HG03575 (cell line): Measurements from ENCODE around the gene ANKRD13A.

Source experiments
- ATAC-seq: cut with Tn5 transposase; IDR thresholded peaks from one replicate; pipeline ENCODE4 v1.9.1; 2021; ENCODE audit not compliant: unreplicated experiment, insufficient number of reproducible peaks, low FRiP score; ENCODE audit errors: extremely low read depth

Gene ANKRD13A

GRCh38 chr12:109998904-109999648, at the start of gene ANKRD13A:
ANKRD13A (plus strand) TSS chr12:109999430; CDS start chr12:109999689, 259 bp downstream.
- no peak for ATAC-seq

- ATAC-seq: no peak
Observed at GRCh38 chr12:109950625-109951024, 48.6 kb upstream of the ANKRD13A start.

GRCh38 chr12:109951136-109951535, 48.1 kb upstream of the ANKRD13A start:
- no peak for ATAC-seq

GRCh38 chr12:109951751-109952150, 47.5 kb upstream of the ANKRD13A start:
- no peak for ATAC-seq

- no peak for ATAC-seq
Observed at GRCh38 chr12:109952160-109952858, 46.9 kb upstream of the ANKRD13A start.

GRCh38 chr12:109952873-109953272, 46.4 kb upstream of the ANKRD13A start:
- ATAC-seq: no peak

- ATAC-seq: no peak
Observed at GRCh38 chr12:109953656-109954055, 45.6 kb upstream of the ANKRD13A start.

GRCh38 chr12:109958374-109958773, 40.9 kb upstream of the ANKRD13A start:
- no peak for ATAC-seq

GRCh38 chr12:109959411-109960093, 39.7 kb upstream of the ANKRD13A start:
- no peak for ATAC-seq

GRCh38 chr12:109961201-109961600, 38.0 kb upstream of the ANKRD13A start:
- no peak for ATAC-seq

GRCh38 chr12:109961612-109962011, 37.6 kb upstream of the ANKRD13A start:
- no peak for ATAC-seq

- ATAC-seq: no peak
Observed at GRCh38 chr12:109962398-109962797, 36.8 kb upstream of the ANKRD13A start.

- no peak for ATAC-seq
Observed at GRCh38 chr12:109963330-109963729, 35.9 kb upstream of the ANKRD13A start.

GRCh38 chr12:109963743-109964429, 35.3 kb upstream of the ANKRD13A start:
- no peak for ATAC-seq

GRCh38 chr12:109966546-109966945, 32.7 kb upstream of the ANKRD13A start:
- no peak for ATAC-seq

- no peak for ATAC-seq
Observed at GRCh38 chr12:109967383-109968031, 31.7 kb upstream of the ANKRD13A start.

- ATAC-seq: no peak
Observed at GRCh38 chr12:109968032-109968420, 31.2 kb upstream of the ANKRD13A start.

- ATAC-seq: no peak
Observed at GRCh38 chr12:109968801-109969200, 30.4 kb upstream of the ANKRD13A start.

- no peak for ATAC-seq
Observed at GRCh38 chr12:109972821-109973220, 26.4 kb upstream of the ANKRD13A start.
